ENCODE measurements around the gene ODF2.
"Not testable (repeated sequence)": the region's sequence is repeated elsewhere in the genome, so short reads cannot be mapped to it uniquely, and the experiment has no call there.

ODF2 gene

GRCh38 chr9:128420060-128420650, 35.7 kb upstream of the ODF2 start:
- DNase-seq (ENCODE audit: low read depth): no peak
- peak overlapping the region; percentile 90 for H3K4me3 ChIP-seq (ENCODE audit: control insufficient read depth, low read depth, low read length)
- TF ChIP-seq CTCF (IDR thresholded peaks at IDR 0.05; ENCODE audit: control insufficient read depth, insufficient read depth, low read depth, low read length, missing control alignments): peak; percentile 53

- no peak for DNase-seq (ENCODE audit: low read depth)
- H3K4me3 ChIP-seq (ENCODE audit: control insufficient read depth, low read depth, low read length): peak within 1 kb of the TSS; percentile 90
- TF ChIP-seq CTCF (IDR thresholded peaks at IDR 0.05; ENCODE audit: control insufficient read depth, insufficient read depth, low read depth, low read length, missing control alignments): no peak
Measured at GRCh38 chr9:128420651-128421481, 34.9 kb upstream of the ODF2 start, which contains the start of gene CERCAM. TSS of gene CERCAM (plus strand) at chr9:128420857. CDS start at chr9:128420878, 21 bp downstream.

DNA sequence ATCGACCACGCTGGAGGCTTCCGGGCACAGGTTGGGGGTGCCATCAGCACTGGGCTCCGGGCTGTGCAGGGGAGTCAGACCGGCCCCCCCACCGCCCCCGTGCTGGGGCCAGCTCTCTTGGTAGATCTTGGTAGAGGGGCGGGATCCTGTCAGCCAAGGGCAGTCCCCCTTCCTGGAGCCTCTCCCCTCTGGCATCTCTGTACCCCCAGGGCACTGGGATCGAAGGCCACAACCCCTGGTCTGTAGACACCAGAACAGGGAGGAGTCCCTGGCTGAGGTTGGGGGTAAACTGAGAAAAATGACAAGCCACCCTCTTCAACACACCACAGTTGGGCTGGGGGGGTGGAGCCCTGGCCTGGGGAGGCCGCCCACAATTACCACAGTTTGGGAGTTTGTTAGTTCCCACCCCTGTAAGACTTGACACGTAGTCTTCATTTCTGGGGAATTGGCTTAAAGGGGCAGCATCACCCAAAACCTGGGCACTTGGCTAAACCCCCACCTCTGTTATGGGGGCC, 34.3 kb upstream of the ODF2 start:
- H3K4me3 ChIP-seq (ENCODE audit: control insufficient read depth, low read depth, low read length): peak overlapping the region; percentile 90
- peak; percentile 20 for DNase-seq (ENCODE audit: low read depth)
- no peak for TF ChIP-seq CTCF (IDR thresholded peaks at IDR 0.05; ENCODE audit: control insufficient read depth, insufficient read depth, low read depth, low read length, missing control alignments)

DNA sequence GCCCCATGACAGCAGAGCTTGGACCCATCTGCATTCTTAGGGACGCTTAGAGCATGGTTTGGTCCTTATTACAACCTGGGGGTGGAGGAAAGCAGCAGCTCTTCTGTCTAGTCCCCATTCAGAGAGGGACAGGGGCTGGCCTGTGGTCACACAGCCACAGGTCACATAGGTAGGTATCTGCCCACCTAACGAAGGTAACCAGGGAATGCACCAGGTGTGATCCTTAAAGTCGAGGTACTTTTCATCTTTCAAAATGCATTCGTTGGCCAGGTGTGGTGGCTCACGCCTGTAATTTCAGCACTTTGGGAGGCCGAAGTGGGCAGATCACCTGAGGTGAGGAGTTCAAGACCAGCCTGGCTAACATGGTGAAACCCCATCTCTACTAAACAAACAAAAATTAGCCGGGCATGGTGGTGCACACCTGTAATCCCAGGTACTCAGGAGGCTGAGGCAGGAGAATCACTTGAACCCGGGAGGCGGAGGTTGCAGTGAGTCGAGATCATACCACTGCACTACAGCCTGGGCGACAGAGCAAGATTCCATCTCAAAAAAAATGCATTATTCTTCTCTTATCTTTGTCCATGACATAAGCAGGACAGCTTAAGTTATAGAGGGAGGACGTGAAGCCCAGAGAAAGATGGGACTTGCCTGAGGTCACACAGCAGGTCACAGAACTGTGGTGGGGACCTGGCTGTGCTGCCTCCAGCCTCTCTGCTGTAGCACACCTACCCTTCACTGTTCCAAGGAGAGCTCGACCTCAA, 33.6 kb upstream of the ODF2 start:
- not testable (repeated sequence) for DNase-seq (ENCODE audit: low read depth)
- peak overlapping the region; percentile 90 for H3K4me3 ChIP-seq (ENCODE audit: control insufficient read depth, low read depth, low read length)

DNA sequence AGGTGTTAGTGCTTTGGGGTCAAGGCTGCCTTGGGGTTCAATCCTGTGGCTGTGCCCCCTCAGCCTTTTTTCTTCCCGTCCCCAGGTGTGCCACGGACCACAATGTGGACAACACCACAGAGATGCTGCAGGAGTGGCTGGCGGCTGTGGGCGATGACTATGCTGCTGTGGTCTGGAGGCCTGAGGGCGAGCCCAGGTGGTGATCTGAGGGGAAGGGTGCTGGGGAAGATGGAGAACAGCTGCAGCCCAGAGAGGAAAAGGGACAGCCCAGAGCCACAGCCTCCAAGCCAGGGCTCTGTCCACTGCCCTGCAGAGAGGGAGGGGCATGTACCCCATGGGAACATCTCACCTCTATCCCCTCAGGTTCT, 33.0 kb upstream of the ODF2 start:
- TF ChIP-seq CTCF (IDR thresholded peaks at IDR 0.05; ENCODE audit: control insufficient read depth, insufficient read depth, low read depth, low read length, missing control alignments): no peak
- no peak overlapping the region for H3K4me3 ChIP-seq (ENCODE audit: control insufficient read depth, low read depth, low read length)
- no peak for DNase-seq (ENCODE audit: low read depth)

DNA sequence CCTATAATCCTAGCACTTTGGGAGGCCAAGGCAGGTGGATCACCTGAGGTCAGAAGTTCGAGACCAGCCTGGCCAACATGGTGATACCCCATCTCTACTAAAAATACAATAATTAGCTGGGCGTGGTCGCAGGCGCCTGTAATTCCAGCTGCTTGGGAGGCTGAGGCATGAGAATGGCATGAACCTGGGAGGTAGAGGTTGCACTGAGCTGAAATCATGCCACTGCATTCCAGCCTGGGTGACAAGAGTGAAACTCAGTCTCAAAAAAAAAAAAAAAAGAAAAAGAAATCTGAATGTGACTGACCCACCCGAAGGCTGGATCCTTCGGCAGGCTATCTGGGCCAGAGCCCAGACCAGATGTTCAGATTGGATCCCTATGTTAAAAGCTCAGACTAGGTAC, 32.5 kb upstream of the ODF2 start:
- H3K4me3 ChIP-seq (ENCODE audit: control insufficient read depth, low read depth, low read length); DNase-seq (ENCODE audit: low read depth): not testable (repeated sequence)

DNA sequence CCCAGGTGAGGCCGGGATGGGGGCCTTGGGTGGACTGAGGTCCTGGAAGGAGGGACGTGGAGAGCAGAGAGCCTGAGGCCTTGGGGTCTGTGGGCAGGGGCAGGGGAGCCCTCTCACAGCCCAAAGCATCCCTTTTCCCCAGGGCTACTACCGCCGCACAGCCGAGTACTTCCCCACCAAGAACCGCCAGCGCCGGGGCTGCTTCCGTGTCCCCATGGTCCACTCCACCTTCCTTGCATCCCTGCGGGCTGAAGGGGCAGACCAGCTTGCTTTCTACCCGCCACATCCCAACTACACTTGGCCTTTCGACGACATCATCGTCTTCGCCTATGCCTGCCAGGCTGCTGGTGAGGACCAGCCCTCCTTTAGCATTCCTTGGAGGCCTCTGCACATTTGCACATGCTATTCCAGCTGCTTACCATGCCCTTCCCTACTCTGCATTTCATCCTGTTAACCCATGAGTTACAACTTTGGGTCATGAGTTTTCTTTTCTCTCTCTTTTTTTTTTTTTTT, 31.5 kb upstream of the ODF2 start:
- TF ChIP-seq CTCF (IDR thresholded peaks at IDR 0.05; ENCODE audit: control insufficient read depth, insufficient read depth, low read depth, low read length, missing control alignments): no peak
- DNase-seq (ENCODE audit: low read depth): no peak
- no peak overlapping the region for H3K4me3 ChIP-seq (ENCODE audit: control insufficient read depth, low read depth, low read length)

Measured in AG09309 (cell line).